ENCODE data around the gene TMEM18.

TMEM18 gene

DNA sequence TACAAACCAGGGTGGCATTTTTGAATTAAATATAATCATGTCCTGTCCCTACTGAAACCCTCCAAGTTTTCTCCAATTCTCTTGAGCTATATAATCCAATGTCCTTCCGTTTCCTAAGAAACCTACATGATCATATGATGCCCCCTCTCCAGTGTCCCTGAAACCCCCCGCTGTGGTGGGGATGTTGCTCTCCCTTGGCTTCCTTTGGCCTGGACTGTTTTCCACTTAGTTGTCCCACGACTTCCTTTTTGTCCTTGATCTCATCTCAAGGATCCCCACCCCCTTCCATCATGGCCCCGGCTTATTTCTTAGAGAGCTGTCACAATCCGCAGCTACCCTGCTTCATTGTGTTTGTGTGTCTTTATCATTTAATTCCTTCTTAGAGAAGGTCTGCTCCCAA lies 43.8 kb downstream of the TMEM18 start:
- no peak for DNase-seq (ENCODE audit: low spot score)

DNA sequence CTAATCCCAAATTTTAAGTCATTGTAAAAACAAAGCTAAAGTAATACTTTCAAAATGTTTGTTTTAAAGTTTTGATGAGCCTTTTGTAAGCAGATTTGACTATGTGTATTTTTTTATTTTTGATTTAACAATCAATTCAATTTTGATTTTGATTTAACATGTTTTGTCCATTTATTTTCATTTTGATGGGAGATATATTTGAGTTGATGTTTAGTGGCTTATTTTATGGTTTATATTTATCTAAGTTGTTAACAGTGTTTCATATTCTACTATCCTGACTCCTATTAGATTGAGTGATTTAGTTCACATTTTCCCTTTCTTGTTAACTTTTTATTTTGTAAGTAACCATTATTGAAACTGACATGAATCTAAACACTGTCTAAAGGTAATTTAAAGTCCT lies 44.7 kb downstream of the TMEM18 start:
- no peak for DNase-seq (ENCODE audit: low spot score)

DNA sequence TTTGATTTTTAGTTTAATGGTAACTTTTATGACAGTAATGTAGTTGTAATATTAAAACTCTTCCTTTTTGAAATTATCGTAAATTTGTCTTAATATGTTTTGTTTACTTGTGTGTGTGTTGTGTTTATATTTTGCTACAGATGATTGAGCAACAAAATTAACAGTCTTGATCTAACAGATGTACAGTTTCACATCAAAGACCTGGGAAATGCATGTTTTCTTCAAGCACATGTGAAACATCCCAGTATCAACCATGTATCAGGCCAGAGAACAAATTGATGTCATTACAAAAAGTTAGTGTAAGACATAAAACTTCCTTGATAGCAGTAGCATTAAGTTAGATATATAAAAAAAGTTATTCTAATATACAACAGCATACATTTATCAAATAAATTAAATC lies 45.5 kb downstream of the TMEM18 start:
- no peak for DNase-seq (ENCODE audit: low spot score)

DNA sequence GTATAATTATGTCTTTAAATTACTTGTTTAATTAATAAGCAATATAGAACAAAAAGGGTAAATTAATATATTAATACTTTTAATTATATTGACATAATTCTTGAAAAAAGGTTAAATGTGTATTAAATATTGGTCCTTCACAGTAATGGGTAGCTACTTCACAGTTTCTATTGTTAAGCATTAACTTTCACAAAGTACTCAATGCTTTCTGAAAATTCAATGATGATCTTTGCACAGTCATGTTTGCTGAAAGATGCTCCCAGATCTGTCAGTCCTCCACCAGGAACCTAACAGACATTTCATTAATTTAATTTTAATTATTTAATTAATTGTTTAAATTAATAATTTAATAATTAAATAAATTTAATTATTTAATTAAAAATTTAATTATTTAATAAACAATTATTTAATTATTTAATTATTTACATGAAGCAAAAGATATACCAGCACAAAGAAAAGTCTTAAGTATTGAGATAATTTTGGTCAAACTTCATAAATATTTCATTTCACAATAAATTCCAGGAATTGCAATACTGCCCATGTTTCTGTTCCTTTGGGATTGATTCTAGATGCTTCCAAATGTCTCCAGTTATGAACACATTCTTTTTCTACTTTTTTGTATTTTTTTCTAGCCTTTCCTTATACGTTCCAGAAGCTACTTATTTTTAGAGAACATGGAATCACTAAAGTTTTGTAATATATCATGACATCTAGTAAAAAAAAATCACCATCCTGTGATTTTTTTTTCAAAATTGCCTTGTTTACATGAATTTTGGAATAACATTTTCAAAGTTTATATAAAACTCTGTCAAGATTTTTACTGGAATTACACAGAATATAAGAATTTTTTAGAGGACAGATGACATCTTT lies 46.5 kb downstream of the TMEM18 start:
- no peak for DNase-seq (ENCODE audit: low spot score)

DNA sequence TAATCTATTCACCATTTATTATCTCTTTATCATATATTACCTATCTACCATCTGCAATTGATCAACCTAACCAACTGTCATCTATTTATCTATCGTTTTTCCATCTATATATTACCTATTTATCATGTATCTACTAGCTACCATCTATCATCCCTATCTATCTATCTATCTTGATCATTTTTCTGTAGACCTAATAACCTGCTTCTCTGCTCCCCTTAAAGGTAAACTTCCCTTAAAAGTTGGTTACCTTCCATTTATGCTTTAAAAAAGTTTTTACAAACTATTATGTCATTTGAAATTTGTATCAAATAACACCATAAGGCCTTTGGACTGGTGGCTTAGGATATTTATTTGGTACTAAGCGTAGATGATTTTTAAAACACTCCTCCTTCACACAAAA lies 47.2 kb downstream of the TMEM18 start:
- DNase-seq (ENCODE audit: low spot score), result no peak

DNA sequence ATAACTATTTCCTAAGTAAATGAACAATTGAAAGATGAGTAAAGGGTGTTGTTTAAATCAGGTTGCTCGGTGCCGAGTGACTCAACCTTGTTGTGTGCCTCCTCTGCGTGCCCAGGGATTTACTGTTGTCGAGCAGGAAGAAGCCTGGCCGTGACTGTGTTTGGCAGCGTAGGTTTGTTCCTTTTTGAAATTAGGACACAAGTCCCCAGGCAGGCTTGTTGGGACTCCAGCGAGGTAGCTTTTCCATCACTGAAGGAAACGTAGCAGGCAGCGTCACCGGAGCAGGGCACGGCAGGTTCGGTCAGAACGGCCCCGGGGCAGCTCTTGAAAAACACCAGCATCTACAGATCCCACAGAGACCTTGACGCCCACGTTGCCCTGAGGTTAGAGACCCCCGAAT lies 48.6 kb downstream of the TMEM18 start:
- DNase-seq (ENCODE audit: low spot score), result no peak

DNA sequence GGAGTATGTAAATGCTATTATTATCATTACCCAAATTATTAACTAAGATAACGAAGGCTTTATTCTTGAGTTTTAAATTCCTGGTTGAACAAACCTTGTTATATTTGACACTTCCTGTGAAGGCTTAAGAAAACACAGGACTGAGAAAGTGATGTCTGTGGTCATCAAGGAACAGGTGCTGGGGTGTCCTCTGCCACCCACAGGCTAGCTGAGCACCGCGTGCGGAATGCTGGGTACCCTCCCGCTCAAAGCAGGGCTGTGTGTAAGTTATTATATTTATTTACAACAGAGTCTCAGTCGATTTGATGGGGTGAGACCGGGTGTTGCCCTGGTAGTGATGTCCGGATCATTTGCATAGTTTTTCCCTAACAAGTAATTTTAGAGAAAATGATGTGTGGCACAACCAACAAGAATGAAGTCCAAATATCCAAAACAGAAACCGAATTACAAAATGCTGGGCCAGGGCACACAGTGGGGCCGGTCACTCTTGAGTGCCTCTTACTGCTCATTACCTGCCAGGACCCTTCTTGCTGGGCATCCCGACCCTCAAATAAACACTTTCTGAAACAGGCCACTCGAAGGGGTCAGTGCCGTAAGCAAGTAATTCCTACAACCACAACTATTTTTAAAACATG lies 49.2 kb downstream of the TMEM18 start:
- no peak for DNase-seq (ENCODE audit: low spot score)

DNA sequence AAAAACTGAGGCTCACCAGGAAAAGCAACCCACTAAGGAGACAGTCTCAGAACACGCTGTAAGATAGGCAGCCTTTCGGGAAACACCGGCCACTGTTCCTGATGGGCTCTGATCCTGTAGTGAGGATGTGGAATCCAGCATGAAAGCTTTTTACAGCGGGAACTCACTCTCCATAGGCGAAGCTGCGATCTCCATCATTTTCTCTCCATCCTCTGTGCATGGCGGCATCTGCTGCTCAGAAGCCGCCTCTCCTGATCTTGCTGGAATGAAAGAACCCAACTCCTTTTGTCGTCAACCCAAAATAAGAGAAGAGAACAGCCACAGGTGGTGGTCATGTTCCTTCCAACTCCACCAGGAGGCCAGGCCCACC lies 49.9 kb downstream of the TMEM18 start:
- no peak for DNase-seq (ENCODE audit: low spot score)

DNA sequence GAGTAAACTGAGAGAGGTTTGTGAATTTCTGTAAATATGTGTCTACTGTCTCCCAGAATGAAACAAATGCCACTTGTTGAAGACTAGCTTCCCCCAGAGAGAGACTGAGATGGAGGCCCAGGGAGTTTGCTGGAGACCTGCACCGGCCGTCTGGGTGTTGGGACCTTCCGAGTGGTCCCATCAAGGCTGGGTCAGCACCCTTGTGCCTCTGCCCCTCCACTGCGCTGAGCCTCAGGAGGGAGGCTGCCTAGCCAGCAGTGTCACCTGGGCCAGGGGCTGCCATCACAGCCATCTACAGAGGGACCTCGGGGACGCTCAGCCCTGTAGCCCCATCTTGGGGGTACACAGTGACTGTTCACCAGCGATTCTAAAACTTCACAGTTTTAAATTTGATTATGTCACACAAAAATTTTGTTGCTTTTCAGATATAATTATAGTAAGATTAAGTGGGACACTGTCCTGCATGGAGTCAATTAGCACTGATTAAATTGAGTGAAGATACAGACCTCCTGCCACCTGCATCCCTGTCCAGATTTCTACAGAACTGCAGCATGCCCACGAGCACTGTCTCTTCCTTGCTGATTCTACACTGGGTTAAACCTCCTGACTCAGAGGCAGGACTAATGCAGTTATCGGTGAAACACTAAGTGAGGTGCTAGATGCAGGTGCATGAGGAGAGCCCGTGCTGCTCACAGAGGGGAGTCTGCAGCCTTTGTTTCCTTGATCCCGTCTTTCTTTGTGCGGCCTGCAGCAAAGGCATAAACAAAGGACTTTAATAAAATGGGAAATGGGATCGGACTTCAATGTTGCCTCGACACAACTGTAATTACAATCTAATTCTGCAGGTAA lies 50.5 kb downstream of the TMEM18 start:
- no peak for DNase-seq (ENCODE audit: low spot score)

DNA sequence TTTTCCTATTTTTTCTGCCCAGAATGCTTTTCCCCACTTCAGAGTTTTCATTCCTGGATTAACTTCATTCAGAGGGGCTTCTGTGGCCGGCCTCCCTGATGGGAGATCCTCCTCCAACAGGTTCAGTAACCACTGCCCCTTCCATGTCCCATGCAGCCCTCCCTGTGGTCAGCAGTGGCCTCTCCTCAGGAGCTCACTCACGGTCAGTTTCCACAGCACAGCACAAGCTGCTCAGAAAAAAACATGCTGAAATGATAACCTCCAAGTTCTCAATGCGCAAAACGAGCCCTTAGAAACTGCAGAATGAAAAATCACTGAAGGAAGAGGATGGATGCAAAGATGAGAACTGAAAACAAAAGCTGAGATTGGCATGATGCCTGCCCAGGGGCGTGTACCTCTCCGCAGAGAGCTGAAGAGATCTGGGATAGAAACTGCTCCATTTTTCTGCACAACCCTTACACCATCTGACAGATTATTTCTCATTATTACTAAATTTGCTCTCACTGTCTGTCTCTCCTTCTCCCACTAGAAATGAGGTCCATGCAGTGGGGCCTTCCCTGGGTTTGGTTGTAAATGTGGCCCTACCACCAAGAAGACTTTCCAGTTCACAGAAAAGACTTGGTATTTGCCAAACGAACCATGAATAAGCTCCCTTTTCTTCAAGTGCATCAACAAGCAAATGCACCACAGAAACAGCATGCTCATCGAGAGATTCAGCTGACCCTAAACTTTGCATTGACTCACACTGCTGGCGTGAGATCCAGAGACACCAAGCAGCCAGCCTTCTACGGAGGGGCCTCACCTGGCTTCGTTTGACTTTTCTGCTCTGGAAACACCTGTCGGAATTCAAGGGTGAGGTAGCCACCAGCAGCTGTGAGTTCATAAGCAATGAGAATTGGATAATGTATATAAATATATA lies 51.5 kb downstream of the TMEM18 start:
- no peak for DNase-seq (ENCODE audit: low spot score)

DNA sequence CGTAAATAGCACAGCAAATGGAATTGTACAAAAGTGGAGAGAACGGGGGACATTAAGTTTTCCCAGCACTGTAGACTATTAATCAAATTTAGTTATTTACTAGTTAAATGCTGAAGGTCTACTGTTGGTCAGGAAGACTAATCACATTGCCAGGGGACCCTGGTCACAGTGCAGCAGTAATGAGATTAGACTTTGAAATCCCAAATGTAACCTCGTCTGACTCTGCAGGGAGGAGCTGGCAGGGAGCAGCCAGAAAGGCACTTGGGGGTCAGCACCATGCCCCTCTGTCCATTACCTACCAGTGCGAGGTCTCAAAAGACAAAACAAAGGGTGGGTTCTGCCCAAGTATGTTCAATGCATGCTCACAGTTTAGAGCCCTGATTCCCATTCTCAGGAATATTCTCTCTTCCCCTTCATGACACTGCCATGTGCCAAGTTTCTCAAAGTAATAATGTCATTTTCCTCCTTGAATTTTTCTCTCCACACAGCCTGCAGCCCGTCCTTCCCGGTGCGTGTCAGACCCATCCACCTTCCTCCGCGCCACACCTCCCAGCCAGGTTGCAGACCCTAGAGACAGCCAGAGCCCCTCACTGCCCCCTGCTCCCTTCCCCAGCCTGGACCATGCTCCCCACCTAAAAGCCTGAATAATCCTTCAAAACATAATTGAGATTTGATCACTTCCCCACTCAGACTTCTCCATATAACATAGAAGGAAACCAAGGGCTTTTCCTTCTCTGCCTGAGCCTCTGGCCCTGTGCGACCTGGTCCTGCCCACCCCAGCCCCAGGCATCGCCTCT lies 52.5 kb downstream of the TMEM18 start:
- DNase-seq (ENCODE audit: low spot score), result no peak

DNA sequence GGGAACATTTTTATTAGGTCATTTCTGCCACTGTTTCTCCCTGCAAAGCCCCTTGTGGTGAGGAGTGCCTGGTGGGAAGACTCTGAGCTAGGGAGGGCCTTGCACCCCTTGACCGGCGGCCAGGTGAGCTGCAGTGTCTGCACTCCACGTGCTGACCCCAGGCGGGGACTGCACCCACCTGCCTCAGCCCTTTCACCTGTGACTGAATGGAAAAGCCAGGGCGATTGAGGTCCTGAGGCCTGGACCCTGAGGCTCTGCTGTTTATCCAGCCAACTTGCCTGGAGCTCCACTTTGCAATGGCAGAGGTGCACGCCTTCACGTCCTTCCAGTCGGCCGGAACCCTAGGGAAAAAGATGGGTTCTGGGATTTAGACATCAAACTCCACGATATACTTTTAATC lies 53.1 kb downstream of the TMEM18 start:
- DNase-seq (ENCODE audit: low spot score), result no peak

DNA sequence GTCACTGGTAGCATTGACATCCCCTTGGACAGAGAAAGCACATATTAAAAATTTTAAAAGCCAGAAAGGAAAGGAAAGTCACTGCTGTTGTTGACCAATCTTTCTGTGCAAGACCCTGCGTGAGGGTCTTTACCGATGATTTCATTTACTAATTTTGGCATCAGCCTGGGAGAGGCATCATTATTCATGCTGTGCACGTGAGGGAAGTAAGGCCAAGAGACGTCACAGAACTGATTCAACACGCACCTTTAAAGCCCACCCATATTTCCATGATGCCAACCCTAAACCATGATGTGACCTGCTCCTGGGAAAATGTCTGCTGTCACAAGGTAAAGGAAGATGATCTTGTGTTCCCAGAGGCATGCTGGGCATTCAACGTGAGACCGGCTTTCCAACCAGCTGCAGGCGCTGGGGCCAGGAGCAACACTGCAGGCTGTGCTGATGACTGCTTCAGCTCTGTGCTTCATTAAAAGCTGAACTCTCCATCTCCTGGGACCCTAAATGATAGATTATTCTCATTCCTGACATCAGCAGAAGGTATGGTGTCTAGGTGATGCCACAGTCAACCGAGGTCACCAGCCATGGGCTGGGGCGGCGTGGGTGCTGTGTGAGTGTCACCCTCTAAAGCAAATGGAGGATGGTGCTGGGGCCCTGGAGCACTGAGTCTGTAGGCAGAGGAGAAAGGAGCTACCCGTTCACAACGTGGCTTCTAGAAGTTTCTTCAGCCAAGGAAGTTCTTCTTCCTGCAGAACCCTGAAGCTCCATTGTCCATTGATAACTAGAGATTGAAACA lies 53.9 kb downstream of the TMEM18 start:
- DNase-seq (ENCODE audit: low spot score), result no peak

DNA sequence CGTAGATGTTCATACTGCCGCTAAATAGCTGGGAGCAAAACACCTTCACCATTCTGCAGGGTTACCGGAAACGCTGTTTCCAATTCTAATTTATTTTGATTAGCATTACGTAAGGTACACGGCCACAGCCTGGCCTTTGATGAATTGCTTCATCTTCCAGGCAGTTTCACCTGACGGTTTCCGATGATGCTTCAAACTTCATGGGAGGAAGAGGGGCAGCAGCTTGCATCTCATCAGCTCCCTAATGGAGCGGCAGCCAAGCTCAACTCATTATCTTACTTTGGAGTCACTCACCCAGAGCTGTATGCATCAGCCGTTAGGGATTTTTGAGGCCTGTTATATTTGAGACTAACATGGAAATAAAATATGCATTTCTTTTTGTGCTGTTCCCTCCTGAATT lies 54.8 kb downstream of the TMEM18 start:
- DNase-seq (ENCODE audit: low spot score), result no peak

DNA sequence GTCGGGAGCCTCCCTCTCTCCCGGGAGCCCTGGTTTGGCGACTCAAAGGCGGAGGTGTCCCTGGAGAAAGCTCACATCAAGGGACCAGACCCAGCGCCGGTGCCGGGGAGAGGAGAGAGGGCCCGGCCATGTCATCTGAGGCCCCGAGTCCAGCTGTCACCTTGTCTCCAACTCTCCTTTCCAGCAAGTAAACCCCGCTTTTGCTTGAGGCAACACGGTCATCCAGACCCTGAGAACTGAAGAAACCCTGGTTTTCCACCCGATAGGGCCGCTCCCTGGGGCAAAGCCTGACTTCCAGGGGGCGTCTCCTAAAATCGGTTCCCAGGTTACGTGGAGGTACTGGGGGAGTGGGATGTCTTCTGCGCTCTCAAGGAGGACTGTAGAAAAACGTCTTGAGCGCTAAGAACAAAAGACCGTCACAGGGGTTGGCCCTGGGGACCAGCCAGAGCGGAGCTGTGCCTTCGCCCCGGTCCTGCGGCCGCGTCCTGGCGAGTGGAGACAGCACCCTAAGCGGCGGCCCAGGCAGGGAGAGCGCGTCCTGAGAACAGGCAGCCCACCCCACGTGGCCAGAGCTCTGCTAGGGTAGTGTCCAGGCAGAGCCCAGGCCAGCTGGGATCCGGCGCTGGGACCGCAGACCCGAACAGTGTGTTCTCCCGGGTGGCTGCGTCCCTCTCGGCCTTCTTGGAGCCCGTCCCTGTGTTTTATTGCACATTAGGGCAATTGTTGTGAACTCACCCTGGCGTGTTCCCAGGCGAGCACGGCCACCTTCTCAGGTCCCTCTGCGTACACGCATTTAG lies 55.7 kb downstream of the TMEM18 start:
- DNase-seq (ENCODE audit: low spot score), result no peak

DNA sequence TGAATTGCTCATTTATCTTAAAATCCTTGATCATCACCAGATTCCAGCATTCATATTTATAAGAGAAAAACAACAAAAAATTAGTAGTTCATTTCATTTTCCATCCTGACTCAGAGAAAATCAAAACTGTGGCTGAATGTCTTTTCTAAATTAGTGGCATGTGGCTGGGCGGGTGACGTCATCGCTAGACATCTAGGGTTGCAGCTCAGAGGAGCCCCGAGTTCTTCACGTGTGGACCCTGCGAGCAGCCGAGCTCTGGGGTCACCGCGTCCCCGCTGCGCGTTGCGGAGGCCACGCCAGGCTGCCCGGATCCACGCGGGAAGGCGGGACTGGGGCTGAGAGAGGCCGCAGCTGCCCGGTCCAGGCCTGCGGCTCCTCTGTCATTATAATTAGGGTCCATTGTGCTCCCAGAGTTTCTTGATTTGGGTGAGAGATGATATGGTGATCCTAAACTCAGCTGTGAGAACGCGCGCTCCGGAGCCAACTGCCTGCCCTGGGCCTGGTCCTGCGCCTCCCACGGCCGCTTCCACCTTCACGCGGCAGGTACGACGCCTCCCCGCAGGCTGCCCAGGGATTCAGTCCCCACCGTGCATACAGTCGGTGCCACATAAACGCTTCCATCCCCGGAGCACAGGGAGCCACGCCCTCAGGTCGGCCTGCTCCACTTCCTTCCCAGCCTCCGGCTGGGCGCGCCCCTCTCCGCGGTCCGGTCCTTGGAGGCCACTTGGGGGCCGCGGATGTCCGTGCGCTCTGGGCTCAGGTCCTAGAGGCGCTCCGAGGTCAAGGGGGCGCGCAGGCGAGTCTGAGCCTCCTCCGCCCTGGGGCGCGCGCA lies 56.5 kb downstream of the TMEM18 start:
- no peak for DNase-seq (ENCODE audit: low spot score)

DNA sequence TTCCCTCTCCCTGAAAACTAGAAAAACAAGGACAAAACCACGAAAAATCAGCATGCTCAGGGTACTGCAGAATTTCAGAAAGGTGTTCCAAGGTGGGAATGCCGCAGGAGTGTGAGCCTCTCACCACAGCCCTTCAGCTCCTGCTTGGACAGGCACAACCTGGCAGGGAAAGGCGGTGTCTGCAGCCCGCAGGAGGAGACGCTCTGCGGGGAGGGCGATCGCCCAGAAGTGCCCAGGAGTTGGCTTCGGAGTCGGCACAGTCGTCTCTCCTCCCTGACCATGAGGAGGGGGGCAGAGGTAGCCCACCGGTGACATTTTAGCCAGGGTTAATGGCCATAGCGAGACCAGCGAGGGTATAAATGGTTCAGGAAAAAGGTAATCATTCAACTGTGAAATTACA lies 57.2 kb downstream of the TMEM18 start:
- DNase-seq (ENCODE audit: low spot score), result no peak

DNA sequence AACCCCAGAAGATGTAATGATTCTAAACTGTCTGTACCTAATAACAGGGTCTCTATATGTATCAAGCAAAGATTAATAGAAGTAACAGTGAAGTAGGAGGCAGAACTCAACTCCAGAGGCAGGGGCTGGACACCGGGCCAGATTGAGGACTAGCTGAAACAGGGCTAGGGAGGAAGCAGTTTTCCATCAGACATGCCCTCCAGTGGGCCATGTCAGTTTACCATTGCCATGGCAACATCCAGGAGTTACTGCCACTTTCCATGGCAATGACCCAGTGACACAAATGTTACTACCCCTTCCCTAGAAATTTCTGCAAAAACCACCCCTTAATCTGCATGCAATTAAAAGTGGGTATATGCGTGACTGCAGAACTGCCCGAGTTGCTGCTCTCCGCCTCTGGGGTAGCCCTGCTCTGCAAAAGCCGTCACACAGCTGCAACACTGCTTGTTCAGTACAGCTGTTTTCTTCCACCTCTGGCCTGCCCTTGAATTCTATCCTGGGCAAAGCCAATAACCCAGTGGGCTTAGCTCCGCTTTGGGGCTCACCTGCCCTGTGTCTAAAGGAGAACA lies 58.7 kb downstream of the TMEM18 start:
- no peak for DNase-seq (ENCODE audit: low spot score)

Measured in hematopoietic multipotent progenitor cell treated with erythropoietin and hydrocortisone succinate and interleukin-3 and kit ligand, for 17 days (in vitro differentiated cells).